ENCODE data around the gene SRA1.
A peak's percentile ranks its signal among the peaks of the same experiment; 100 is the strongest.
"Not testable (repeated sequence)": the region's sequence is repeated elsewhere in the genome, so short reads cannot be mapped to it uniquely, and the experiment has no call there.

SRA1 gene

DNA sequence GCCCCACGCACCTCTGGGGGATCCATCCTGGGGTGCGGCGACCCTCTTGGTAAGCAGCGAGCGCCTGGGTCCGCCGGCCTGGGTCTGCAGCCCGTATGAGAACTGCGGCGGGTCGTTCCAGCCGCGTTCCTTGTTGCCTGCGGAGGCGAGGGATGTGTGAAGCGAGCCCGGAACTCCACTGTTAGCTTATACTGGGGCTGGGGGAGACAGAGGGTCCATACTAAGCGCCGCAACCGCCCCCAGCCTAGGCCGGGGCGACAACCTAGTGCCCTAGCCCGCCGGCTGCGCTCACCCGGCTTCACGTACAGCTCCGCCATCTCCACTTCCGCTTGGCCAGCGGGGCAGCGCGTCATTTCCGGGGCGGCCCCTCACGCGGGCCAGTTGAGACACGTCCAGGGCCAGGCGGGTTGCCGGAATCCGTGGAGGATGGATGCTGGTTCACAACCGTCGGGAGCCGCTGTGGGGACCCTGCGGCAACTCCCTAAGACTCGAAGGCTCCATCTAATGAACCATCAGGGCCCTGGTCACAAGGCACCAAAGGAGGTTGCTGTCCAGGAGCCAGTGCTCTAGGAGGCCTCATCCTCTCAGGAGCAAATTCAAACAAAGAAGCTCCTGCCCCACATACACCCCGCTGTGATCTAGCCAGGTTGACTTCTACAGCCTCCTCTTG is at the start of gene SRA1:
Gene SRA1, minus strand, starts transcription at position 338 of the 670 bp plus-strand sequence. Its CDS starts 21 bp downstream, at position 317.
- peak; percentile 88 for DNase-seq

DNA sequence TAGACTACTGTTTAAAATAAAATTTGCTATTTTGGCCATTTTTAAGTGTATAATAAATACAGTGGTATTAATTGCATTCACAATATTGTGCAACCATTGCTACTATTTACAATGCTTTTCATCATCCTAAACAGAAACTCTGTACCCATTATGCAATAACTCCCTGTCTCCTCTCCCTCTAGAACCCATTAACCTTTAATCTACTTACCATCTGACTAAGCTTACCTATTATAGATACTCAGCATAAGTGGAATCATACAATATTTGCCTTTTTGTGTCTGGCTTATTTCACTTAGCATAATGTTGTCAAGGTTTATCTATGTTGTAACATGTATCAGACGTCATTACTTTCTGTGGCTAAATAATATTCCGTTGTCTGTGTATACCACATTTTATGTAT is 49.8 kb upstream of the SRA1 start:
- DNase-seq: no peak

DNA sequence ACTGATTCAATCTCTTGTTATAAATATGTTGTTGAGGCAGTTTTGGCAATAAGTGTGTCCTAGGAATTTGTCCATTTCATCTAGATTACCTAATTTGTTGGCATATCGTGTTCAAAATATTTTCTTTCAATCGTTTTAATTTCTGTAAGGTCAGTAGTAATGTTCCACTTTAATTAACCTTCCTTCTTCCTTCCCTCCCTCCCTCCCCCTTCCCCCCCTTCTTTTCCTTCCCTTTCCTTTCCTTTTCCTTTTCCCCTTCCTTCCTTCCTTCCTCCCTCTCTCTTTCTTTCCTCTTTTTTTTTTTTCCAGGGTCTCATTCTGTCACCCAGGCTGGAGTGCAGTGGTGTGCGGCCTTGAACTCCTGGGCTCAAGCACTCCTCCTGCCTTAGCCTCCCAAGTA is 48.6 kb upstream of the SRA1 start:
- DNase-seq: no peak

GRCh38 chr5:140603734-140604133 is 46.5 kb upstream of the SRA1 start:
- no peak for DNase-seq

- DNase-seq: not testable (repeated sequence)
These were observed 46.1 kb upstream of the SRA1 start for GRCh38 chr5:140603446-140603698.

- DNase-seq: no peak
These were observed 44.9 kb upstream of the SRA1 start for GRCh38 chr5:140602147-140602546.

DNA sequence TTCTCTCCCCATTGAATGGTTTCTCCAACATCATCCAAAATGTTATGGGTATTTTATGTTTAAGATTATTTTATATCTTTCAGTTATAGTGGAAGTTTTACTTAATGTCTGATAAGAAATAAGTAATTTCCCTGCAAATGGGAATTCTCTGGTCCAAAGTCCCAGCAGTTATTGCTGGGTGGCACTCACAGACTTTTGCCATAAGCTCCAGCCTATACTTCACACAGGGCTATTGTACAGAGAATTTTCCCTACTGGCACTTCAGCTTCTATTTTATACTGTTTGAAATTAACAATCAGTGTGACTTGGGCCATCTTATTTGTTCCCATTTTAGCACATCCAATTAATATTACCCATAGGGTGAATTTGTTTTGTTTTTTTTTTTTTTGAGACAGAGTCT is 42.8 kb upstream of the SRA1 start:
- no peak for DNase-seq

- DNase-seq: no peak
These were observed 41.6 kb upstream of the SRA1 start for GRCh38 chr5:140598836-140599235.

- no peak for DNase-seq
These were observed 39.1 kb upstream of the SRA1 start for GRCh38 chr5:140596321-140596741.

DNA sequence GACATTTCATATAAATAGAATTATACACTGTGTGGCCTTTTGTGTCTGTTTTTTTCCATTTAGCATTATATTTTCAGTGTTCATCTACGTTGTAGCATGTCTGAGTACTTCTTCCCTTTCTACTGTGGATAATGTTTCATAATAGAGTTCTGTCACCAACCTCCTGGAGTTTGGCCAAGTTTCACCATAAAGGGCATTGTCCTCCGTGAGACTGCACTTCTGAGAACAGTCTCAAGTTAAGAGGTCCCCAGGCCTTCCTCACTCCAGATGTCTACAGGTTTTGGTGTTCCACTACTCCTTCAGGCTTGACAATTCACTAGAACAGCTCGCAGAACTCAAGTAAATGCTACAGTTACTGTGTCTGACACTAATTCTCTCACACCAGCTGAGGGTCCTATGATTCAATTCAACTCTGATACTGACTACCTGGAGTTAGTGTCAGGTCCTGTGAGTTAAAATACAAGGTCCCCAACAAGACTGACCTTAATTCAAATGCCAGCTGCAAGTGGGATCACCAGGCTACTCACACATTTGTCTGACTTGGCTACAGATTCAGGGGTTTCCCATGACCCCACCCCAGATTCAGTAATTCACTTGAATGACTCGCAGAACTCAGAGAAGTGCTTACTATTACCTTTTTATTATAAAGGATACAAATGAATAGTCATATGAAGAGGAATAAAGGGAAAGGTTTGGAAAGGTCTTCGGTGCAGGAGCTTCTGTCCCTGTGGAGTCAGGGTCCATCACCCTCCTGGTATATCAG is 38.4 kb upstream of the SRA1 start:
- DNase-seq: peak; percentile 19

DNA sequence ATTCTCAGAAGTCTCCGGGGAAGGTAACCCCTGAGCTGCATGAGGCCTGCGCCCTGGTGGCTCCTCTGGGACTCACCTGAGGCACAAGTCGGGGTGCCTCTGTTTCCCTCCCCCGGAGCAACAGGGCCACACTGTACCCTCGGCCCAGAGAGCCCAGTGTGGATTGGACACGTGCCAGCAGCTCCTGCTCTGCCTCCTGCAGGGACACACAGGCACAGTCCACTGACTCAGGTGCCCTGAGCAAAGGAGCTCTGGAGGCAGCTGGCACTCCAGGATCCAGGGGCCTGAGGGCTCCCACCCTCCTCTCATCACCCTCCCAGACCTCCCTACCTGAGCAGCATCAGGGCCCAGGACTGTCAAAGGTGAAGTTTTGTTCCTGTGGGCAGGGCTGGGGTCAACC is 36.9 kb upstream of the SRA1 start:
- no peak for DNase-seq

- DNase-seq: not testable (repeated sequence)
These were observed 35.8 kb upstream of the SRA1 start for GRCh38 chr5:140593070-140593469.

DNA sequence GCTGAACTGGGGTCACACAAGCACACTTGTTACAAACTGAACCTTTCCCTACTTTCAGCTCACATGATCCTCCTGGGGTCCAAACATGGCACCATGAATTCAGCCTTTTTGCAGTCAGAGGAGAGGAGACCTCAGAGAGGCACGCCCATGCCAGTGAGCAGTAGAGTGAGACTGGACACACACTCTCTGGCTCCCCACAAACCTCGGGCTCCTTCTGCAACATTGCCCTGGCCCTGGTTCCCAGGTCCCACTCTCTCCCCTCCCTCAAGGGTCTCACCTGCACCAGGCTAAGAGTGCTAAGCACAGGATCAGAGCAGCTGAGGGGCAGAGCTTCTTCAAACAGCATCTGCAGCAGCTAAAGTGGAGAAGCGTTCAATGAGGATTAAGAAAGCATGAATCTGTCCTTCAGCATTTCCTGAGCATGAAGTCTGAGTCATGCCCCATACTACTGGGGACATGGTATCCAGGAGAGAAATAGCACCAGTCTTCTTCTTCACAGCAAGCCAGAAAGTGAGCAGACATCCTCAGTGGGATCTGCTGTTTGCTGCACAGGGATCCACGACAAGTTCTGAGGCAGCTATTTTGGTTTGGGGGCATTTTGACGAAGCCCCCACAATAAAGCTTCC is 34.6 kb upstream of the SRA1 start:
- DNase-seq: no peak

GRCh38 chr5:140590861-140591260 is 33.6 kb upstream of the SRA1 start:
- DNase-seq: no peak

GRCh38 chr5:140588311-140589070 is 31.2 kb upstream of the SRA1 start:
- DNase-seq: no peak

- no peak for DNase-seq
These were observed 30.2 kb upstream of the SRA1 start for GRCh38 chr5:140587495-140587894.

DNA sequence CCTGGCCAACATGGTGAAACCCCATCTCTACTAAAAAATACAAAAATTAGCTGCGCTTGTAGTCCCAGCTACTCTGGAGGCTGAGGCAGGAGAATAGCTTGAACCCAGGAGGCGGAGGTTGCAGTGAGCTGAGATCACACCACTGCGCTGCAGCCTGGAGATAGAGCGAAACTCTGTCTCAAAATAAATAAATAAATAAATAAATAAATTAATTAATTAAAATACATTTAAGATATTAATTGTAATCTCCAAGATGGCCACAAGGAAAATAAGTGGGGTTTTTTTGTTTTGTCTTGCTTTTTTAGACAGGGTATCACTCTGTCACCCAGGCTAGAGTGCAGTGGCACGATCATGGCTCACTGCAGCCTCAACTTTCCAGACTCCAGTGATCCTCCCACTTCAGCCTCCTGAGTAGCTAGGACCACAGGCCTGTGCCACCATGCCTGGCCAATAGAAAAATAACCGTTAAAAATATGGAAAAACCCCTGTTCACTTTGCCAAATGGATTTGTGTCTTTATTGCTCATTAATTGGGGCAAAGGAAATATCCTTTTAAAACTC is 22.0 kb upstream of the SRA1 start:
- not testable (repeated sequence) for DNase-seq

- no peak for DNase-seq
These were observed 19.5 kb upstream of the SRA1 start for GRCh38 chr5:140576776-140577201.

- DNase-seq: no peak
These were observed 18.0 kb upstream of the SRA1 start for GRCh38 chr5:140575309-140575708.

GRCh38 chr5:140574165-140574564 is 16.9 kb upstream of the SRA1 start:
- DNase-seq: no peak

- no peak for DNase-seq
These were observed 16.4 kb upstream of the SRA1 start for GRCh38 chr5:140573683-140574082.

- DNase-seq: no peak
These were observed 13.8 kb upstream of the SRA1 start for GRCh38 chr5:140571105-140571504.

DNA sequence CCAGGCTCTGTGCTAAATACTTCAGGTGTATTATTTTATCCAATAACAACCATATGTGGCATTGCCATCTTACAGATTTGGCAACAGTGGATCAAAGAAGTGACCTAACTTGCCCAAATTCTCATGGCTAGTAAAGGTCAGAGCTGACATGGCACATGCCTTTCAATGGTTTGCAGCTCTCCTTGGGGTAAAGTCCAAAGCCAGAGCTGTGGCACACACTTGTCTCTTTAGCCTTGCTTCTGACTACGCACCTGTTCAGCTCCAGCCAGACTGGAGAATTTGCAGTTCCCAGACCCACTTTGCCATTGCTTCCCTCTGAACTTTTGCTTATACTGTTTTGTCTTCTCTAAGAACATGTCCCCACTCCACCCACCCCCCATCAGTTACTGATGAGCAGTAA is 13.2 kb upstream of the SRA1 start:
- no peak for DNase-seq
